ENCODE results near the gene NUF2. TPM values are rescaled to one million over a fixed set of nuclear protein-coding genes. Genes with fewer than 3 reads are reported as not detected.

The NUF2 gene
- total RNA-seq, 1 experiment from 2014 or later, result 62.1 TPM

DNA sequence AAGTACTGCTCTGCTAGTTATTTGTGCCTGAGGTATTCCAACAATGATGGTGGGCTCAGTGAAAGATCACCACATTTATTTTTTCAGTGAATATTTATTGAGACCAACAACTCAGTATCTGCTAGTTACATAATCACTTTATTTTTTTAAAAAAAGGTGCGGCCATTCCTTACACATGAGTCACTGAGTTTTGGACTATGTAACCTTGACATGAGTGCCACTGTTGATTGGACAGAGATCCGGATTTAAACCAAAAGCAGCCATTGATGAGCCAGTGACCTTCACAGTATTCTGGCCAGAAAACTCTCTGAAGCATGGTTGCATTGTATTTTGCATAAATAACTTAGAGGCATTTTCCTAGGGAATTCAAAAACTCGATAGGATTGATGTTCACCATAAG is 79.5 kb downstream of the NUF2 start:
- peak; percentile 64 for DNase-seq

More for the DNA sequence above, 79.5 kb downstream of the NUF2 start:
- H3K4me3 ChIP-seq (ENCODE audit: low read length), result no peak overlapping the region
- no peaks in the 10 kb centered on the region for H3F3A ChIP-seq (ENCODE audit: low read length, unreplicated experiment)
- intact Hi-C loops (cut with micrococcal nuclease), result no loop called here
- no peaks in the 10 kb centered on the region for H3K79me2 ChIP-seq (ENCODE audit: low read length)
- H3K36me3 ChIP-seq (ENCODE audit: low read depth, low read length), result no peaks in the 10 kb centered on the region
- ATAC-seq, result peak; percentile 35; the same call in 1 of the 2 replicates
- peaks cover 55% of the 10 kb centered on the region for H3K27me3 ChIP-seq (ENCODE audit: low read length)
- TF ChIP-seq EZH2phosphoT487 (IDR thresholded peaks at IDR 0.05; ENCODE audit: borderline replicate concordance, low read length), result no peak
- TF ChIP-seq EZH2 (IDR thresholded peaks at IDR 0.05; ENCODE audit: low read length, unreplicated experiment), result no peak
- TF ChIP-seq, protein P1, sequence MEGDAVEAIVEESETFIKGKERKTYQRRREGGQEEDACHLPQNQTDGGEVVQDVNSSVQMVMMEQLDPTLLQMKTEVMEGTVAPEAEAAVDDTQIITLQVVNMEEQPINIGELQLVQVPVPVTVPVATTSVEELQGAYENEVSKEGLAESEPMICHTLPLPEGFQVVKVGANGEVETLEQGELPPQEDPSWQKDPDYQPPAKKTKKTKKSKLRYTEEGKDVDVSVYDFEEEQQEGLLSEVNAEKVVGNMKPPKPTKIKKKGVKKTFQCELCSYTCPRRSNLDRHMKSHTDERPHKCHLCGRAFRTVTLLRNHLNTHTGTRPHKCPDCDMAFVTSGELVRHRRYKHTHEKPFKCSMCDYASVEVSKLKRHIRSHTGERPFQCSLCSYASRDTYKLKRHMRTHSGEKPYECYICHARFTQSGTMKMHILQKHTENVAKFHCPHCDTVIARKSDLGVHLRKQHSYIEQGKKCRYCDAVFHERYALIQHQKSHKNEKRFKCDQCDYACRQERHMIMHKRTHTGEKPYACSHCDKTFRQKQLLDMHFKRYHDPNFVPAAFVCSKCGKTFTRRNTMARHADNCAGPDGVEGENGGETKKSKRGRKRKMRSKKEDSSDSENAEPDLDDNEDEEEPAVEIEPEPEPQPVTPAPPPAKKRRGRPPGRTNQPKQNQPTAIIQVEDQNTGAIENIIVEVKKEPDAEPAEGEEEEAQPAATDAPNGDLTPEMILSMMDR (conservative IDR thresholded peaks at IDR 0.05; ENCODE audit: low read depth, low read length), result no peak
- no peaks in the 10 kb centered on the region for H3K9me3 ChIP-seq (ENCODE audit: low read length)
- H3K4me1 ChIP-seq (ENCODE audit: insufficient read depth, low read length), result peaks cover 6% of the 10 kb centered on the region
- H3K9ac ChIP-seq (ENCODE audit: low read length), result no peak overlapping the region
- H3K4me2 ChIP-seq (ENCODE audit: low read length), result no peak overlapping the region
- no peak overlapping the region for H3K27ac ChIP-seq (ENCODE audit: low read length)
- H4K20me1 ChIP-seq (ENCODE audit: low read length), result 0 out of 2 replicates have a peak, but pooled peaks cover 3% of the 10 kb centered on the region
- H3K9me2 ChIP-seq (replicated peaks; ENCODE audit: low read length), result no peaks in the 10 kb centered on the region
- ChIA-PET POLR2A (ENCODE audit: unreplicated experiment) (no interaction called here), CTCF (no interaction called here)
- no TSS peak for BruUV-seq (replicated peaks)
- H2AFZ ChIP-seq (ENCODE audit: low read length), result no peak overlapping the region

Other genes starting within 250 kb of the NUF2 start
- gene RGS5, start 119.0 kb upstream of the NUF2 start, total RNA-seq (2014; rRNA removed), result 5.0 and 13.4 TPM in 2 replicates

Data from PC-3 (cell line).